Lower lobe of right lung (tissue), 2 donors: Measurements from ENCODE around the gene UNKL. TPM values are rescaled to one million over a fixed set of nuclear protein-coding genes. Genes with fewer than 3 reads are reported as not detected.

Source experiments
- ATAC-seq, 2 donors: fragments of 200-7000 bp; cut with Tn5 transposase; one replicate each; pipeline ENCODE4 v1.9.1; 2020 to 2022; ENCODE audit warnings: mild to moderate bottlenecking in 2 of 2, moderate library complexity in 2 of 2
- DNase-seq: peaks from one replicate; pipeline ENCODE4 v3.0.0-alpha.2; 2020
- H3K27ac ChIP-seq: fragments of 200-600 bp; one replicate; pipeline ENCODE4 v1.8.0; 2022
- H3K27me3 ChIP-seq: fragments of 200-600 bp; one replicate; pipeline ENCODE4 v1.8.0; 2022; ENCODE audit warnings: low read depth
- H3K36me3 ChIP-seq: fragments of 200-600 bp; one replicate; pipeline ENCODE4 v1.8.0; 2022; ENCODE audit warnings: mild to moderate bottlenecking
- H3K4me1 ChIP-seq: fragments of 200-600 bp; one replicate; pipeline ENCODE4 v1.8.0; 2022
- H3K4me3 ChIP-seq: fragments of 200-600 bp; one replicate; pipeline ENCODE4 v1.8.0; 2022; ENCODE audit warnings: mild to moderate bottlenecking
- H3K9me3 ChIP-seq: fragments of 200-600 bp; one replicate; pipeline ENCODE4 v1.8.0; 2022
- CTCF ChIP-seq: fragments of 200-600 bp; IDR thresholded peaks from one replicate; pipeline ENCODE4 v1.8.0; 2022; ENCODE audit warnings: antibody characterized with exemption, mild to moderate bottlenecking
- intact Hi-C: fragments of 100-400 bp; cut with DNase I; formaldehyde crosslinking; loops from one replicate; pipeline ENCODE4 v1.11.0; 2022
- total RNA-seq: library from RNA; stranded (reverse); fragmentation: NEBNext Ultra II Directional; extraction: Animal tissue kit (Norgen Biotek cat#: 25700); gene quantifications from one replicate; pipeline ENCODE4 v1.2.1, GENCODE V29; 2021
- donor health status: DM: no; HTN: yes; CAD: no; lungs with severe emphysema.

The UNKL gene
- total RNA-seq, 1 donor from 2014 or later: 23.1 TPM

- Histone ChIP-seq H3K4me1 (no peaks in the 10 kb centered on the region), H3K27ac (no peak overlapping the region), H3K36me3 (peaks cover 84% of the 10 kb centered on the region), H3K4me3 (no peak overlapping the region), H3K9me3 (no peaks in the 10 kb centered on the region), H3K27me3 (no peaks in the 10 kb centered on the region)
- TF ChIP-seq CTCF: no peak
- DNase-seq: no peak
- ATAC-seq: no peak
- intact Hi-C loops: no loop called here
Measured at GRCh38 chr16:1458336-1458976, 44.0 kb upstream of the UNKL start.

- H3K27me3 ChIP-seq: no peaks in the 10 kb centered on the region
- DNase-seq (no peak), ATAC-seq (no peak)
- TF ChIP-seq CTCF: no peak
- H3K4me1 ChIP-seq: no peaks in the 10 kb centered on the region
- intact Hi-C loops: no loop called here
- peaks cover 84% of the 10 kb centered on the region for H3K36me3 ChIP-seq
- no peak overlapping the region for H3K27ac ChIP-seq
- no peak overlapping the region for H3K4me3 ChIP-seq
- no peaks in the 10 kb centered on the region for H3K9me3 ChIP-seq
Measured at GRCh38 chr16:1457489-1458245, 43.2 kb upstream of the UNKL start.

- intact Hi-C loops: no loop called here
- no peak for DNase-seq
- no peak for TF ChIP-seq CTCF
Measured at GRCh38 chr16:1456951-1457350, 42.4 kb upstream of the UNKL start.

GRCh38 chr16:1455190-1456171, 41.0 kb upstream of the UNKL start:
- Histone ChIP-seq H3K27ac (no peak overlapping the region), H3K36me3 (peaks cover 92% of the 10 kb centered on the region), H3K4me1 (no peaks in the 10 kb centered on the region), H3K4me3 (no peak overlapping the region), H3K27me3 (no peaks in the 10 kb centered on the region), H3K9me3 (no peaks in the 10 kb centered on the region)
- TF ChIP-seq CTCF: no peak
- ATAC-seq: no peak
- intact Hi-C loops: no loop called here
- no peak for DNase-seq

More at GRCh38 chr16:1456951-1457350, 42.4 kb upstream of the UNKL start:
- Histone ChIP-seq H3K27ac (no peak overlapping the region), H3K27me3 (no peaks in the 10 kb centered on the region), H3K9me3 (no peaks in the 10 kb centered on the region), H3K36me3 (peaks cover 91% of the 10 kb centered on the region), H3K4me1 (no peaks in the 10 kb centered on the region), H3K4me3 (no peak overlapping the region)
- ATAC-seq: no peak

GRCh38 chr16:1454561-1454960, 40.1 kb upstream of the UNKL start:
- no peak for ATAC-seq
- no peak for TF ChIP-seq CTCF
- Histone ChIP-seq H3K27me3 (no peaks in the 10 kb centered on the region), H3K9me3 (no peaks in the 10 kb centered on the region), H3K4me3 (no peak overlapping the region), H3K27ac (no peak overlapping the region), H3K36me3 (peaks cover 95% of the 10 kb centered on the region), H3K4me1 (no peaks in the 10 kb centered on the region)
- no peak for DNase-seq
- intact Hi-C loops: no loop called here
